Stomach smooth muscle (tissue), 2 donors: ENCODE results near the gene NUDT14.

Experiments used
- H3K27ac ChIP-seq: one replicate; pipeline ENCODE4 v1.7.0; 2013; ENCODE audit warnings: mild to moderate bottlenecking, low read length, inconsistent platforms
- H3K27me3 ChIP-seq, 2 donors: one replicate each; pipeline ENCODE4 v1.7.0; 2013; ENCODE audit warnings: low read length in 2 of 2; ENCODE audit not compliant: insufficient read depth in 2 of 2, control insufficient read depth in 1 of 2
- H3K36me3 ChIP-seq, 2 donors: one replicate each; pipeline ENCODE4 v1.7.0; 2013; ENCODE audit warnings: low read length in 2 of 2; ENCODE audit not compliant: control insufficient read depth in 2 of 2, insufficient read depth in 2 of 2
- H3K4me1 ChIP-seq: one replicate; pipeline ENCODE4 v1.7.0; 2013; ENCODE audit warnings: low read length; ENCODE audit not compliant: control insufficient read depth, insufficient read depth
- H3K4me3 ChIP-seq, 2 donors: one replicate each; pipeline ENCODE4 v1.7.0; 2013; ENCODE audit warnings: low read length in 2 of 2
- H3K9ac ChIP-seq, 2 donors: one replicate each; pipeline ENCODE4 v1.7.0; 2013; ENCODE audit warnings: low read length in 2 of 2, mild to moderate bottlenecking in 1 of 2
- H3K9me3 ChIP-seq, 2 donors: one replicate each; pipeline ENCODE4 v1.7.0; 2013; ENCODE audit warnings: low read length in 2 of 2; ENCODE audit not compliant: control insufficient read depth in 2 of 2
- donor health status: healthy.
- donor health status: Pancreatic carcinoma.

NUDT14 gene

GRCh38 chr14:105144026-105144665 is 37.0 kb downstream of the NUDT14 start:
- H3K9ac ChIP-seq: no peak overlapping the region
- no peak overlapping the region for H3K27ac ChIP-seq

GRCh38 chr14:105143451-105144025 is 37.6 kb downstream of the NUDT14 start:
- no peaks in the 10 kb centered on the region for H3K36me3 ChIP-seq
- no peak overlapping the region for H3K9ac ChIP-seq
- no peak overlapping the region for H3K4me3 ChIP-seq
- no peaks in the 10 kb centered on the region for H3K27me3 ChIP-seq
- H3K27ac ChIP-seq: no peak overlapping the region
- no peaks in the 10 kb centered on the region for H3K4me1 ChIP-seq
- peaks cover 0 to 21% of the 10 kb centered on the region in 2 donors for H3K9me3 ChIP-seq

More at GRCh38 chr14:105144026-105144665, 37.0 kb downstream of the NUDT14 start:
- Histone ChIP-seq H3K4me1 (no peaks in the 10 kb centered on the region), H3K27me3 (no peaks in the 10 kb centered on the region), H3K4me3 (no peak overlapping the region), H3K9me3 (peaks cover 0 to 21% of the 10 kb centered on the region in 2 donors), H3K36me3 (no peaks in the 10 kb centered on the region)

- H3K4me1 ChIP-seq: no peaks in the 10 kb centered on the region
- no peak overlapping the region for H3K4me3 ChIP-seq
- no peak overlapping the region for H3K9ac ChIP-seq
- no peaks in the 10 kb centered on the region for H3K36me3 ChIP-seq
- H3K9me3 ChIP-seq: peaks cover 0 to 21% of the 10 kb centered on the region in 2 donors
- no peak overlapping the region for H3K27ac ChIP-seq
- H3K27me3 ChIP-seq: no peaks in the 10 kb centered on the region
These were observed 38.3 kb downstream of the NUDT14 start for GRCh38 chr14:105142651-105143450.

- no peak overlapping the region for H3K27ac ChIP-seq
These were observed 39.4 kb downstream of the NUDT14 start for GRCh38 chr14:105141486-105142281.

GRCh38 chr14:105141026-105141425 is 40.1 kb downstream of the NUDT14 start:
- no peak overlapping the region for H3K4me3 ChIP-seq
- H3K36me3 ChIP-seq: no peaks in the 10 kb centered on the region
- H3K27me3 ChIP-seq: no peaks in the 10 kb centered on the region
- no peaks in the 10 kb centered on the region for H3K4me1 ChIP-seq
- H3K9ac ChIP-seq: no peak overlapping the region
- no peak overlapping the region for H3K27ac ChIP-seq
- H3K9me3 ChIP-seq: peaks cover 0 to 21% of the 10 kb centered on the region in 2 donors

More at GRCh38 chr14:105141486-105142281, 39.4 kb downstream of the NUDT14 start:
- peaks cover 0 to 21% of the 10 kb centered on the region in 2 donors for H3K9me3 ChIP-seq
- H3K4me1 ChIP-seq: no peaks in the 10 kb centered on the region
- no peaks in the 10 kb centered on the region for H3K36me3 ChIP-seq
- H3K27me3 ChIP-seq: no peaks in the 10 kb centered on the region
- no peak overlapping the region for H3K9ac ChIP-seq
- no peak overlapping the region for H3K4me3 ChIP-seq

GRCh38 chr14:105140581-105140980 is 40.5 kb downstream of the NUDT14 start:
- no peak overlapping the region for H3K4me3 ChIP-seq
- H3K36me3 ChIP-seq: no peaks in the 10 kb centered on the region
- peaks cover 0 to 21% of the 10 kb centered on the region in 2 donors for H3K9me3 ChIP-seq
- H3K27me3 ChIP-seq: no peaks in the 10 kb centered on the region
- H3K9ac ChIP-seq: no peak overlapping the region
- no peak overlapping the region for H3K27ac ChIP-seq
- H3K4me1 ChIP-seq: no peaks in the 10 kb centered on the region

- Histone ChIP-seq H3K27me3 (no peaks in the 10 kb centered on the region), H3K36me3 (no peaks in the 10 kb centered on the region), H3K4me3 (no peak overlapping the region), H3K9me3 (peaks cover 0 to 21% of the 10 kb centered on the region in 2 donors), H3K27ac (no peak overlapping the region), H3K4me1 (no peaks in the 10 kb centered on the region), H3K9ac (no peak overlapping the region)
These were observed 41.3 kb downstream of the NUDT14 start for GRCh38 chr14:105139831-105140239.

GRCh38 chr14:105139212-105139825 is 41.8 kb downstream of the NUDT14 start:
- Histone ChIP-seq H3K4me3 (no peak overlapping the region), H3K36me3 (no peaks in the 10 kb centered on the region)

GRCh38 chr14:105138551-105139111 is 42.5 kb downstream of the NUDT14 start:
- no peak overlapping the region for H3K9ac ChIP-seq
- no peak overlapping the region for H3K4me3 ChIP-seq
- no peaks in the 10 kb centered on the region for H3K36me3 ChIP-seq
- peaks cover 0 to 21% of the 10 kb centered on the region in 2 donors for H3K9me3 ChIP-seq
- H3K27ac ChIP-seq: no peak overlapping the region
- no peaks in the 10 kb centered on the region for H3K4me1 ChIP-seq
- H3K27me3 ChIP-seq: no peaks in the 10 kb centered on the region

More at GRCh38 chr14:105139212-105139825, 41.8 kb downstream of the NUDT14 start:
- no peak overlapping the region for H3K27ac ChIP-seq
- no peaks in the 10 kb centered on the region for H3K27me3 ChIP-seq
- H3K9me3 ChIP-seq: peaks cover 0 to 21% of the 10 kb centered on the region in 2 donors
- no peaks in the 10 kb centered on the region for H3K4me1 ChIP-seq
- no peak overlapping the region for H3K9ac ChIP-seq
